IPS-18a (cell line): ENCODE measurements around the gene FAM222B.
"Not testable (repeated sequence)": the region's sequence is repeated elsewhere in the genome, so short reads cannot be mapped to it uniquely, and the experiment has no call there.

Source experiments
- H3K27ac ChIP-seq: one replicate; pipeline ENCODE4 v1.5.1; 2013; ENCODE audit warnings: low read length
- H3K27me3 ChIP-seq: one replicate; pipeline ENCODE4 v1.6.1; 2013; ENCODE audit warnings: mild to moderate bottlenecking, low read length; ENCODE audit not compliant: control insufficient read depth, insufficient read depth
- H3K36me3 ChIP-seq: one replicate; pipeline ENCODE4 v1.6.1; 2013; ENCODE audit warnings: low read depth, low read length; ENCODE audit not compliant: control insufficient read depth
- H3K4me1 ChIP-seq: one replicate; pipeline ENCODE4 v1.6.1; 2013; ENCODE audit warnings: low read depth, low read length; ENCODE audit not compliant: control insufficient read depth
- H3K4me3 ChIP-seq: one replicate; pipeline ENCODE4 v1.5.1; 2013; ENCODE audit warnings: low read length
- H3K9ac ChIP-seq: one replicate; pipeline ENCODE4 v1.6.1; 2013; ENCODE audit warnings: mild to moderate bottlenecking, low read length, moderate library complexity
- H3K9me3 ChIP-seq: one replicate; pipeline ENCODE4 v1.6.1; 2013; ENCODE audit warnings: low read depth, low read length; ENCODE audit not compliant: control insufficient read depth

FAM222B gene

GRCh38 chr17:28738680-28739384 is 103.8 kb downstream of the FAM222B start:
- Histone ChIP-seq H3K27ac (no peak overlapping the region), H3K4me1 (no peaks in the 10 kb centered on the region), H3K9me3 (no peaks in the 10 kb centered on the region), H3K27me3 (no peaks in the 10 kb centered on the region), H3K9ac (no peak overlapping the region), H3K4me3 (no peak overlapping the region), H3K36me3 (peaks cover 4% of the 10 kb centered on the region)

GRCh38 chr17:28737770-28738679 is 104.6 kb downstream of the FAM222B start:
- no peak overlapping the region for H3K27ac ChIP-seq
- no peaks in the 10 kb centered on the region for H3K27me3 ChIP-seq
- no peaks in the 10 kb centered on the region for H3K9me3 ChIP-seq
- H3K9ac ChIP-seq, result no peak overlapping the region
- H3K4me1 ChIP-seq, result no peaks in the 10 kb centered on the region
- no peak overlapping the region for H3K4me3 ChIP-seq
- peaks cover 4% of the 10 kb centered on the region for H3K36me3 ChIP-seq

- Histone ChIP-seq H3K27me3 (no peaks in the 10 kb centered on the region), H3K9me3 (no peaks in the 10 kb centered on the region), H3K9ac (no peak overlapping the region), H3K36me3 (peaks cover 4% of the 10 kb centered on the region), H3K4me3 (no peak overlapping the region), H3K4me1 (no peaks in the 10 kb centered on the region), H3K27ac (no peak overlapping the region)
Observed at GRCh38 chr17:28737316-28737715, 105.3 kb downstream of the FAM222B start.

GRCh38 chr17:28735913-28736769 is 106.4 kb downstream of the FAM222B start:
- not testable (repeated sequence) for H3K9me3 ChIP-seq, H3K27ac ChIP-seq, H3K4me3 ChIP-seq, H3K9ac ChIP-seq, H3K36me3 ChIP-seq, H3K4me1 ChIP-seq, H3K27me3 ChIP-seq

GRCh38 chr17:28735242-28735722 is 107.3 kb downstream of the FAM222B start:
- Histone ChIP-seq H3K4me1 (no peaks in the 10 kb centered on the region), H3K9me3 (no peaks in the 10 kb centered on the region), H3K27me3 (no peaks in the 10 kb centered on the region), H3K4me3 (no peak overlapping the region), H3K27ac (no peak overlapping the region), H3K36me3 (peaks cover 4% of the 10 kb centered on the region), H3K9ac (no peak overlapping the region)

- Histone ChIP-seq H3K4me3 (no peak overlapping the region), H3K9ac (no peak overlapping the region), H3K27me3 (no peaks in the 10 kb centered on the region), H3K27ac (no peak overlapping the region), H3K4me1 (no peaks in the 10 kb centered on the region), H3K36me3 (peaks cover 4% of the 10 kb centered on the region), H3K9me3 (no peaks in the 10 kb centered on the region)
Observed at GRCh38 chr17:28734712-28735241, 107.8 kb downstream of the FAM222B start.

GRCh38 chr17:28733346-28733745 is 109.2 kb downstream of the FAM222B start:
- H3K4me3 ChIP-seq, result no peak overlapping the region
- H3K27me3 ChIP-seq, result no peaks in the 10 kb centered on the region
- H3K27ac ChIP-seq, result no peak overlapping the region
- no peaks in the 10 kb centered on the region for H3K4me1 ChIP-seq
- no peaks in the 10 kb centered on the region for H3K9me3 ChIP-seq
- H3K9ac ChIP-seq, result no peak overlapping the region
- no peaks in the 10 kb centered on the region for H3K36me3 ChIP-seq

GRCh38 chr17:28729950-28730330 is 112.7 kb downstream of the FAM222B start:
- Histone ChIP-seq H3K4me1 (peaks cover 3% of the 10 kb centered on the region), H3K9ac (no peak overlapping the region), H3K36me3 (peaks cover 3% of the 10 kb centered on the region), H3K4me3 (no peak overlapping the region), H3K27me3 (no peaks in the 10 kb centered on the region), H3K9me3 (no peaks in the 10 kb centered on the region), H3K27ac (no peak overlapping the region)

- peak within 1 kb of the TSS; percentile 84 for H3K9ac ChIP-seq
- H3K4me3 ChIP-seq, result peak within 1 kb of the TSS; percentile 96
- H3K27me3 ChIP-seq, result no peaks in the 10 kb centered on the region
- H3K27ac ChIP-seq, result peak within 1 kb of the TSS; percentile 83
- H3K36me3 ChIP-seq, result peaks cover 15% of the 10 kb centered on the region
- H3K9me3 ChIP-seq, result no peaks in the 10 kb centered on the region
- peaks cover 6% of the 10 kb centered on the region for H3K4me1 ChIP-seq
Observed at GRCh38 chr17:28728364-28729200, 114.0 kb downstream of the FAM222B start, which contains the start of gene NEK8. Gene NEK8, plus strand, starts transcription at chr17:28728788. Its CDS starts 26 bp downstream, at chr17:28728814.

- H3K9me3 ChIP-seq, result no peaks in the 10 kb centered on the region
- H3K27me3 ChIP-seq, result no peaks in the 10 kb centered on the region
- H3K27ac ChIP-seq, result peak overlapping the region; percentile 66
- peaks cover 30% of the 10 kb centered on the region for H3K36me3 ChIP-seq
- H3K9ac ChIP-seq, result peak overlapping the region; percentile 84
- H3K4me3 ChIP-seq, result peak overlapping the region; percentile 96
- H3K4me1 ChIP-seq, result peaks cover 15% of the 10 kb centered on the region
Observed at GRCh38 chr17:28726627-28727491, 115.7 kb downstream of the FAM222B start.
